NT2/D1 (cell line): ENCODE results near the gene NF1.

Experiments used
- SUZ12 ChIP-seq: IDR thresholded peaks from 2 replicates; pipeline ENCODE4 v1.6.1; 2011; ENCODE audit not compliant: insufficient read length, insufficient read depth; ENCODE audit errors: extremely low read depth
- YY1 ChIP-seq: IDR thresholded peaks from 2 replicates; pipeline ENCODE4 v1.6.1; 2011; ENCODE audit not compliant: insufficient read length, insufficient read depth
- ZNF274 ChIP-seq: IDR thresholded peaks from 2 replicates; pipeline ENCODE4 v1.6.1; 2011; ENCODE audit warnings: mild to moderate bottlenecking, low read depth, low read length

DNA sequence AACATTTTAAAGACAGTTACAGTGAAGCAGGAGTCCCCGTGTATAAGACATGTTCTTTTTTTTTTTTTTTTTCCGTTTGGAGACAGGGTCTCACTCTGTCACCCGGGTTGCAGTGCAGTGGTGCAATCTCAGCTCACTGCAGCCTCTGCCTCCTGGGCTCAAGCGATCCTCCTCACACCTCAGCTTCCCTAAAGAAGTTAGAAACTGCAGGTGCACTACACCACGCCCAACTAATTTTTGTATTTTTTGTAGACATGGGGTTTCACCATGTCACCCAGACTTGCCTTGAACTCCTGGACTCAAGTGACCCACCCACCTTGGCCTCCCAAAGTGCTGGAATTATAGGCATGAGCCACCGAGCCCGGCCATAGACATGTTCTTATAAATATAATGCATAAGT, 216.1 kb downstream of the NF1 start:
- TF ChIP-seq YY1: no peak
- TF ChIP-seq ZNF274: no peak
- no peak for TF ChIP-seq SUZ12
